RWPE2 (cell line): ENCODE data around the gene BAZ1B.
"Not testable (repeated sequence)": the region's sequence is repeated elsewhere in the genome, so short reads cannot be mapped to it uniquely, and the experiment has no call there.

Experiments
- ATAC-seq: fragments of 200-7000 bp; cut with Tn5 transposase; 3 replicates; pipeline ENCODE4 v1.9.1; 2021; ENCODE audit warnings: low read depth
- DNase-seq: peaks from one replicate; pipeline ENCODE4 v3.0.0-alpha.2; 2020; ENCODE audit warnings: low spot score
- H3K27ac ChIP-seq: fragments of 450-650 bp; 2 replicates; pipeline ENCODE4 v1.5.1; 2017; ENCODE audit warnings: mild to moderate bottlenecking; ENCODE audit not compliant: poor library complexity, severe bottlenecking
- H3K27me3 ChIP-seq: fragments of 250-450 bp; sonication (Bioruptor Pico); 2 replicates; pipeline ENCODE4 v1.5.1; 2021; ENCODE audit warnings: mild to moderate bottlenecking, moderate library complexity; ENCODE audit not compliant: insufficient read depth, poor library complexity, severe bottlenecking
- H3K36me3 ChIP-seq: fragments of 250-450 bp; sonication (Bioruptor Pico); 2 replicates; pipeline ENCODE4 v1.5.1; 2020; ENCODE audit warnings: low read depth, mild to moderate bottlenecking, moderate library complexity
- H3K4me1 ChIP-seq: fragments of 250-450 bp; sonication (Bioruptor Pico); 2 replicates; pipeline ENCODE4 v1.5.1; 2021; ENCODE audit warnings: mild to moderate bottlenecking, moderate library complexity; ENCODE audit not compliant: insufficient read depth, poor library complexity, severe bottlenecking
- H3K4me3 ChIP-seq: fragments of 250-450 bp; sonication (Bioruptor Pico); 2 replicates; pipeline ENCODE4 v1.5.1; 2021; ENCODE audit warnings: mild to moderate bottlenecking, moderate library complexity; ENCODE audit not compliant: severe bottlenecking
- H3K9me3 ChIP-seq: fragments of 250-450 bp; sonication (Bioruptor Pico); 2 replicates; pipeline ENCODE4 v1.5.1; 2021; ENCODE audit warnings: mild to moderate bottlenecking, moderate library complexity; ENCODE audit not compliant: severe bottlenecking
- TF ChIP-seq, protein P1 (sequence below): fragments of 450-650 bp; IDR thresholded peaks from one replicate; pipeline ENCODE4 v1.5.1; 2017; ENCODE audit warnings: mild to moderate bottlenecking, moderate library complexity; ENCODE audit not compliant: poor library complexity, severe bottlenecking

BAZ1B gene

DNA sequence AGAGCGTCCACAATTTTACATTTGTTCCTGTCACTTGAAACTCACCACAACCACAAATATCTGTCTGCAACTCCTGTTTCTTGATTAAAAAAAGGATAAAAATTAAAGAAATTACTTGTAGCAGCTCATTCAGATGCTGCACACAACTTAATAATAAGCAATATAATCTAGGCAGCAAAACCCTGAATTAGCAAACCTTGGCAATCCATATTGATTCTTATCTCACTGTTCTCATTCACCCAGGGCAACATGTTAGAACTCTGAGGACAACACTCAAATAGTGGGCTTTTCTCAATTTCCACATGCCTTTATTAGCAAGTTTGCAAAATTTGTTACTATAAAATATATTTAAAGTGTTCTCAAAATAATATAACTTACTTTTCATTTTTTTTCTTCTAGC lies 38.9 kb downstream of the BAZ1B start:
- Histone ChIP-seq H3K27me3 (no peaks in the 10 kb centered on the region), H3K27ac (no peak overlapping the region), H3K4me1 (no peaks in the 10 kb centered on the region), H3K9me3 (no peaks in the 10 kb centered on the region), H3K4me3 (no peak overlapping the region), H3K36me3 (peaks cover 89% of the 10 kb centered on the region)
- ATAC-seq (no peak), DNase-seq (no peak)
- TF ChIP-seq, protein P1, sequence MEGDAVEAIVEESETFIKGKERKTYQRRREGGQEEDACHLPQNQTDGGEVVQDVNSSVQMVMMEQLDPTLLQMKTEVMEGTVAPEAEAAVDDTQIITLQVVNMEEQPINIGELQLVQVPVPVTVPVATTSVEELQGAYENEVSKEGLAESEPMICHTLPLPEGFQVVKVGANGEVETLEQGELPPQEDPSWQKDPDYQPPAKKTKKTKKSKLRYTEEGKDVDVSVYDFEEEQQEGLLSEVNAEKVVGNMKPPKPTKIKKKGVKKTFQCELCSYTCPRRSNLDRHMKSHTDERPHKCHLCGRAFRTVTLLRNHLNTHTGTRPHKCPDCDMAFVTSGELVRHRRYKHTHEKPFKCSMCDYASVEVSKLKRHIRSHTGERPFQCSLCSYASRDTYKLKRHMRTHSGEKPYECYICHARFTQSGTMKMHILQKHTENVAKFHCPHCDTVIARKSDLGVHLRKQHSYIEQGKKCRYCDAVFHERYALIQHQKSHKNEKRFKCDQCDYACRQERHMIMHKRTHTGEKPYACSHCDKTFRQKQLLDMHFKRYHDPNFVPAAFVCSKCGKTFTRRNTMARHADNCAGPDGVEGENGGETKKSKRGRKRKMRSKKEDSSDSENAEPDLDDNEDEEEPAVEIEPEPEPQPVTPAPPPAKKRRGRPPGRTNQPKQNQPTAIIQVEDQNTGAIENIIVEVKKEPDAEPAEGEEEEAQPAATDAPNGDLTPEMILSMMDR: no peak

GRCh38 chr7:73482746-73483145 lies 39.3 kb downstream of the BAZ1B start:
- no peak for ATAC-seq
- Histone ChIP-seq H3K4me3 (no peak overlapping the region), H3K9me3 (no peaks in the 10 kb centered on the region), H3K36me3 (peaks cover 89% of the 10 kb centered on the region), H3K27me3 (no peaks in the 10 kb centered on the region), H3K27ac (no peak overlapping the region), H3K4me1 (no peaks in the 10 kb centered on the region)
- DNase-seq: no peak
- TF ChIP-seq, protein P1: no peak

- H3K36me3 ChIP-seq: peaks cover 89% of the 10 kb centered on the region
- not testable (repeated sequence) for ATAC-seq, H3K9me3 ChIP-seq
Measured at GRCh38 chr7:73481521-73481920, 40.6 kb downstream of the BAZ1B start.

DNA sequence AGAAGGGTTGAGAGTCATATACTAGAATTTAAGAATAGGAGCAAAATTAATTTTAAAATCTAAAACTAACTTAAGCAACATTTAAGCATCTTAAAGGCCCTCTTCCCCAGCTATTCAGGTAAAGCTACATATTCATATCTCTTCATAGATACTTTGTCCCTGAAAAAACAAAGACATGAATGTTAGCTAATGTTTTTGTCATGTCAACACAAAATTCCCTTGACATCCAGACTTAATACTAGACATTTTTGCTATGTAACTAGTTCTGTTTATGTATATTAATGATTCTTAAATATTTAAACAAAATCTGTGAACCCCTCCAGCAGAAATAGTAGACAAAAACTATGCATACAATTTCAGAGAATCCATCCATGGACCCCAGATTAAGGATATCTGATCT lies 43.5 kb downstream of the BAZ1B start:
- ATAC-seq (no peak), DNase-seq (no peak)
- no peak overlapping the region for H3K4me3 ChIP-seq
- TF ChIP-seq, protein P1: no peak
- H3K36me3 ChIP-seq: peaks cover 89% of the 10 kb centered on the region
- no peaks in the 10 kb centered on the region for H3K27me3 ChIP-seq
- no peak overlapping the region for H3K27ac ChIP-seq
- no peaks in the 10 kb centered on the region for H3K9me3 ChIP-seq
- H3K4me1 ChIP-seq: no peaks in the 10 kb centered on the region

More at GRCh38 chr7:73481521-73481920, 40.6 kb downstream of the BAZ1B start:
- not testable (repeated sequence) for H3K27me3 ChIP-seq, H3K27ac ChIP-seq, DNase-seq, H3K4me3 ChIP-seq, H3K4me1 ChIP-seq

DNA sequence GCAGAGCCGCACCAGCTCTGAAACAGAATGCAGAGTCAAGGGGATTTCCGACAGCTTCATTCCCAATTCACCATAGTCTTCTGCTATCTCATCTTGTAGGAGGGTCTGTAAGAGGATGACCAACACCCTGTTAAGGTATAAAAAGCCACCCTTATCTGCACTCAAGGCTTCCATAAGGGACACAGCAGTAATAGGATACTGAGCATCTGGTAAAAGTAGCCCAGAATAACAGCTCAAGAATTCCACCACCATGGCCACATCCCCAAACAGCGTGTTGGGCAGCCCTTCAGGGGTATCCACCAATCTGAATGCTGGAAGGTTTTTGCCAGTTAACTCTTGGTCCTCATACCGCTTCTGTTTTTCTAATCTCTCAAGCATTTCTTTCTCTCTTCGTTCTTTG lies 44.7 kb downstream of the BAZ1B start:
- no peak for DNase-seq
- TF ChIP-seq, protein P1: no peak
- H3K4me3 ChIP-seq: no peak overlapping the region
- no peak for ATAC-seq
- H3K36me3 ChIP-seq: peaks cover 89% of the 10 kb centered on the region
- H3K4me1 ChIP-seq: no peaks in the 10 kb centered on the region
- no peak overlapping the region for H3K27ac ChIP-seq
- no peaks in the 10 kb centered on the region for H3K27me3 ChIP-seq
- H3K9me3 ChIP-seq: no peaks in the 10 kb centered on the region

DNA sequence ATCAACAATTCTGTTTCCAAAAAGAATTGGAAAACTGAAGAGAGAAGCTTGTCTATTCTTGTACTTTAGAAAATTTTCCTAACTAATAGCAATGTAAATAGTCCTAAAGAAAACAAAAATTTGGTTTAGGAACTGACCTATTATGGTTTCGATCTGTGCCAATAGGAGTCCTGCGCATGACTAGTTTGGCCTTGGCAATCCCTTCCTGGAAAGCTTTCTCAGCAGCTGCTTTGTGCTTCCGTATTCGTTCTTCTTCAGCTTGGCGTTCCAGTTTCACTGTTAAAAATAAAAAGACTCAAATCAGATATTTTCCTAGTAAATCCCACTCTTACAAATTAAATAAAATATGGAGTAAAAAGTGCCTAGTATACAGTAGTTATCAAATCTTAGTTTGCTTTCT lies 51.9 kb downstream of the BAZ1B start:
- Histone ChIP-seq H3K27ac (no peak overlapping the region), H3K4me1 (no peaks in the 10 kb centered on the region), H3K36me3 (peaks cover 100% of the 10 kb centered on the region), H3K4me3 (no peak overlapping the region), H3K27me3 (no peaks in the 10 kb centered on the region), H3K9me3 (no peaks in the 10 kb centered on the region)
- DNase-seq: no peak
- no peak for ATAC-seq
- TF ChIP-seq, protein P1: no peak

DNA sequence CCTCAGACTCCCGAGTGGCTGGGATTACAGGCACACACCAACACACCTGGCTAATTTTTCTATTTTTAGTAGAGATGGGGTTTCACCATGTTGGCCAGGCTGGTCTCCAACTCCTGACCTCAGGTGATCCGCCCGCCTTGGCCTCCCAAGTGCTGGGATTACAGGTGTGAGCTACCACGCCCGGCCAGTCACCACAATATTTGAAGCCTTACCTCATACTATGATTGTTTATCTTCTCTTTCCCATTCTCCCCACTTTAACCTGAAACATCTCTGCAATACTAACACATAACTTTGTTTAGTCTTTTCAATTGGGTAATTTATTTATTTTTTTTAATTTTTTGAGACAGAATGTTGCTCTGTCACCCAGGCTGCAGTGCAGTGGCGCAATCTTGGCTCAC lies 55.0 kb downstream of the BAZ1B start:
- not testable (repeated sequence) for H3K27ac ChIP-seq, DNase-seq, H3K4me1 ChIP-seq

More for the DNA sequence above, 55.0 kb downstream of the BAZ1B start:
- H3K4me3 ChIP-seq, H3K9me3 ChIP-seq, H3K27me3 ChIP-seq: not testable (repeated sequence)
- peak; percentile 76 for ATAC-seq
- peaks cover 100% of the 10 kb centered on the region for H3K36me3 ChIP-seq
